Thyroid gland (tissue), 4 donors: ENCODE measurements around the gene SLC4A8. TPM values are rescaled to one million over a fixed set of nuclear protein-coding genes. Genes with fewer than 3 reads are reported as not detected.

Experiments
- DNase-seq, 2 donors: peaks; one replicate each; pipeline ENCODE4 v3.0.0-alpha.2; 2019
- H3K27ac ChIP-seq, 3 donors: fragments of 200-600 bp; sonication (generic); 1 replicate in 2 of 3; 2 replicates in 1 of 3; pipeline ENCODE4 v1.5.1; 2016 to 2019; ENCODE audit warnings: mild to moderate bottlenecking in 1 of 3, moderate library complexity in 1 of 3
- H3K27me3 ChIP-seq: fragments of 200-600 bp; sonication (generic); one replicate; pipeline ENCODE4 v1.5.1; 2019
- H3K36me3 ChIP-seq, 2 donors: fragments of 200-600 bp; sonication (generic); one replicate each; pipeline ENCODE4 v1.5.1; 2016 to 2019
- H3K4me1 ChIP-seq, 2 donors: fragments of 200-600 bp; sonication (generic); one replicate each; pipeline ENCODE4 v1.5.1; 2017 to 2019
- H3K4me3 ChIP-seq, 3 donors: fragments of 200-600 bp; sonication (generic); replicated peaks in 1 of 3; 1 replicate in 2 of 3; 2 replicates in 1 of 3; pipeline ENCODE4 v1.5.1; 2016; ENCODE audit warnings: mild to moderate bottlenecking in 1 of 3
- H3K9me3 ChIP-seq: fragments of 200-600 bp; sonication (generic); one replicate; pipeline ENCODE4 v1.5.1; 2017
- POLR2A ChIP-seq, 2 donors: fragments of 450-650 bp; IDR thresholded peaks; one replicate each; pipeline ENCODE4 v1.6.1; 2017; ENCODE audit warnings: antibody characterized with exemption in 2 of 2, mild to moderate bottlenecking in 2 of 2, moderate library complexity in 1 of 2
- WGBS, 2 donors: methylation state at CpG; one replicate each; pipeline ENCODE4 v1.1.5; 2017; 5-methylcytosine and 5-hydroxymethylcytosine counted together
- intact Hi-C: fragments of 100-400 bp; cut with DNase I; formaldehyde crosslinking; loops from one replicate; pipeline ENCODE4 v1.15.1; 2023
- total RNA-seq, 4 donors: library from RNA; depleted of rRNA; stranded (reverse); fragments of >200 nt; gene quantifications; one replicate each; pipeline ENCODE4 v1.2.3, GENCODE V29; 2016
- TF ChIP-seq, protein P1 (sequence below), 6 experiments: fragments of 200-600 bp in 3 of 6; fragments of 450-650 bp in 3 of 6; sonication (generic) in 3 of 6; IDR thresholded peaks; one replicate each; pipeline ENCODE4 v1.5.1; 2016 to 2019; ENCODE audit warnings: antibody characterized with exemption in 6 of 6, mild to moderate bottlenecking in 2 of 6, inconsistent platforms in 1 of 6, moderate library complexity in 1 of 6

SLC4A8 gene
- total RNA-seq, 4 donors from 2014 or later = 0.33 to 1.5 (median 0.62) TPM

DNA sequence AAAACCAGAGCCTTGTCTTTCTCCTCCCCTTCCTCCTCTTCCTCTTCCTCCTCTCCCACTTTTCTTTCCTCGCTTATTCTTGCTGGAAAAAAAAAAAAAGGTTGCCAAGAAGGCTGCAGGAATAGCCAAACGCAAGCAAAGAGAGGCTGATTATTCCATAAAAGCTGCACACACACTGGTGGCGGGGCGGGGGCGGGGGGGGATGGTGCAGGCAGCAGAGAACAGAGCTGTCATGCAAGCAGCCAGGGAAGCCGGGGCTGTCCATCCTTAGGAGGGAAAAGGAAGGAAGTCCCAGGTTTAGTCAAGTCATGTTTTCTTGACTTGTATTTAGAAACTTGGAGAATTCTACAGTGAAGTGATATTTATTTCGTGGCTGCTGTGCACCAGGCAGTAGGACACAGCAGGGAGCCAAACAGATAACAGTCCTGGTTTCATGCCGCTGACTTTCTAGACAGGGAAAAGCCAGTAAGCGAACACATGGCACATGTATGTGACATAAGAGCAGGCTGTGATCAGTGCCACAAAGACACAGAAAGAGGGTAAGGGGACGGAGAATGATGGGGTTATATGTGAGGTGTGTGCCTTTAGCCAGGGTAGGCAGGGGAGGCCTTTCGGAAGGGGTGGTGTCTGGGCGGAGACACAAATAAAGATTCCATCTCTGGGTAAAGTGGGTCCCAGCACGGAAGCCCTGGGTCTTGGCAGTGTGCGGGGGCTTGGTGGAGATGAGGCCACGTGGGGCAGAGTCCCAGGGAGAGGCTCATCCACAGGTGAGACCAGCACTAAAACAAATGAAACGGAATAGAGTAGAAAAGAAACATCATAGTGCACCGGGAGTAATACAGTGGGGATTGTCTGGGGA, 109.8 kb downstream of the SLC4A8 start:
- 62 to 65% methylated on average over 17 of the region's 17 CpGs for WGBS, 2 donors
- H3K36me3 ChIP-seq = no peaks in the 10 kb centered on the region
- no peak overlapping the region for H3K4me3 ChIP-seq
- no peak overlapping the region for H3K27ac ChIP-seq
- no peaks in the 10 kb centered on the region for H3K9me3 ChIP-seq
- DNase-seq = no peak
- intact Hi-C loops = loop anchor here (5.0 kb wide), 2 partner anchors 107 to 267 kb away; no protein-coding TSS in a partner anchor
- no peaks in the 10 kb centered on the region for H3K27me3 ChIP-seq
- no peak for TF ChIP-seq POLR2A (IDR thresholded peaks at IDR 0.05)
- TF ChIP-seq, protein P1, sequence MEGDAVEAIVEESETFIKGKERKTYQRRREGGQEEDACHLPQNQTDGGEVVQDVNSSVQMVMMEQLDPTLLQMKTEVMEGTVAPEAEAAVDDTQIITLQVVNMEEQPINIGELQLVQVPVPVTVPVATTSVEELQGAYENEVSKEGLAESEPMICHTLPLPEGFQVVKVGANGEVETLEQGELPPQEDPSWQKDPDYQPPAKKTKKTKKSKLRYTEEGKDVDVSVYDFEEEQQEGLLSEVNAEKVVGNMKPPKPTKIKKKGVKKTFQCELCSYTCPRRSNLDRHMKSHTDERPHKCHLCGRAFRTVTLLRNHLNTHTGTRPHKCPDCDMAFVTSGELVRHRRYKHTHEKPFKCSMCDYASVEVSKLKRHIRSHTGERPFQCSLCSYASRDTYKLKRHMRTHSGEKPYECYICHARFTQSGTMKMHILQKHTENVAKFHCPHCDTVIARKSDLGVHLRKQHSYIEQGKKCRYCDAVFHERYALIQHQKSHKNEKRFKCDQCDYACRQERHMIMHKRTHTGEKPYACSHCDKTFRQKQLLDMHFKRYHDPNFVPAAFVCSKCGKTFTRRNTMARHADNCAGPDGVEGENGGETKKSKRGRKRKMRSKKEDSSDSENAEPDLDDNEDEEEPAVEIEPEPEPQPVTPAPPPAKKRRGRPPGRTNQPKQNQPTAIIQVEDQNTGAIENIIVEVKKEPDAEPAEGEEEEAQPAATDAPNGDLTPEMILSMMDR (IDR thresholded peaks at IDR 0.05) = no peak
- H3K4me1 ChIP-seq = no peaks in the 10 kb centered on the region

DNA sequence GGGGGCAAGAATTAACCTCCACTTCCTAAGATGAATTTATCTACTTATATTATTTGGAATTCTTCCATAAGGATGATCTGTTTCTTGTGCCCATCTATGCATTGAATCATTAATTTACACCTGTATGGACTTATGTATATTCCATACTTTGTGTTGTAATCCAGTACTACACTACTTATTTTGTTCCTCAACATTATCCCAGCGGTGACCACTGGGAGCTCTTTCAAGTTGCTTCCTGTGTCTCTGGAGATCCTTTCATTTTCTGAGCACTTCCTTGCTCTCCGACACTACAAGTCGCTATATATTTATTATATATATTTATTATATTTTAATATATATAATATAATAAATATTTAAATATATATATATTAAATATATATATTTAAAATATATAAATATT, 111.5 kb downstream of the SLC4A8 start:
- Histone ChIP-seq H3K27me3 (no peaks in the 10 kb centered on the region), H3K36me3 (no peaks in the 10 kb centered on the region), H3K9me3 (no peaks in the 10 kb centered on the region), H3K4me3 (no peak overlapping the region), H3K27ac (no peak overlapping the region), H3K4me1 (no peaks in the 10 kb centered on the region)
- WGBS, 2 donors = 86 to 90% methylated on average over 3 of the region's 3 CpGs
- TF ChIP-seq, protein P1 (IDR thresholded peaks at IDR 0.05) = no peak
- TF ChIP-seq POLR2A (IDR thresholded peaks at IDR 0.05) = no peak
- DNase-seq = no peak
- intact Hi-C loops = no loop called here

DNA sequence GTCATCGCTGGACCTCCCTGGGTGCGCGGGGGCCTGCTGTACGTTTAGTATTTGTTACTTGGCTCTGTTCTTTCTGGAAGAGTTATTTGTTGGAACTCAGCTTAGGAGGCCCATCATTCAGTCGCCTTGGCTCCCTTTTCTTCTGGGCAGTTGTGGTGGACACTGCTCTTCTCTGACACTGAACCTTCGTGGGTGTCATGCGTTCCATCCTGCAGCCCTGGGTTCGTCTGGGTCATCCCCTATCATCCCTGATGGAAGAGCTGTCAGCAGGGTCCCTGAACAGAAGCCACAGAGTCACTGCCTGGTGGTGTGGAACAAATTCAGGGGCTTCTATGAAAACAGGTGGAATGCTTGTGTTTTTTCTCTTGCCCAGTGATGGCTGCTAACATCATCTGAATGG, 113.5 kb downstream of the SLC4A8 start:
- intact Hi-C loops = no loop called here
- WGBS, 2 donors = 82 to 87% methylated on average over 8 of the region's 8 CpGs
- H3K4me3 ChIP-seq = no peak overlapping the region
- no peaks in the 10 kb centered on the region for H3K4me1 ChIP-seq
- DNase-seq = no peak
- no peak overlapping the region for H3K27ac ChIP-seq
- no peak for TF ChIP-seq POLR2A (IDR thresholded peaks at IDR 0.05)
- H3K27me3 ChIP-seq = no peaks in the 10 kb centered on the region
- no peaks in the 10 kb centered on the region for H3K36me3 ChIP-seq
- no peaks in the 10 kb centered on the region for H3K9me3 ChIP-seq

DNA sequence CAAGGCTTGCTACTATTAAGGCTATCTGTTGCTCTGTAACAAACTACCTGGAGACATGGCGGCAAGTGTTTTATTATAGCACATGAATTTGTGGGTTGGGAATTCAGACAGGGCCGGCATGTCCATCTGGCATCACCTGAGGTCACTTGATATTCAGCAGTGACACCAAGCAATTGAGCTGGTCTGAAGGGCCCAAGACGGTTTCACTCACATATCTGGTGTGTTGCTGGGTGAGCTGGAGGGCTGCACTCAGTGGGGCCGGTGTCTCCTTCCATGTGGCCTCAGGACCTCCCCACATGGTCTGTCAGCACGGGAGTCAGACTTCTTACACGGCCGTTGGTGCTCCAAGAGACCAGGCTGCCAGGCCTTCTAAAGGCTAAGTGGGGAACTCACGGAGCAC, 114.0 kb downstream of the SLC4A8 start:
- intact Hi-C loops = no loop called here
- no peaks in the 10 kb centered on the region for H3K27me3 ChIP-seq
- no peak overlapping the region for H3K27ac ChIP-seq
- DNase-seq = no peak
- WGBS, 2 donors = 74 to 75% methylated on average over 8 of the region's 8 CpGs
- no peak for TF ChIP-seq POLR2A (IDR thresholded peaks at IDR 0.05)
- TF ChIP-seq, protein P1 (IDR thresholded peaks at IDR 0.05) = no peak
- no peaks in the 10 kb centered on the region for H3K36me3 ChIP-seq
- no peak overlapping the region for H3K4me3 ChIP-seq
- H3K4me1 ChIP-seq = no peaks in the 10 kb centered on the region
- H3K9me3 ChIP-seq = no peaks in the 10 kb centered on the region

DNA sequence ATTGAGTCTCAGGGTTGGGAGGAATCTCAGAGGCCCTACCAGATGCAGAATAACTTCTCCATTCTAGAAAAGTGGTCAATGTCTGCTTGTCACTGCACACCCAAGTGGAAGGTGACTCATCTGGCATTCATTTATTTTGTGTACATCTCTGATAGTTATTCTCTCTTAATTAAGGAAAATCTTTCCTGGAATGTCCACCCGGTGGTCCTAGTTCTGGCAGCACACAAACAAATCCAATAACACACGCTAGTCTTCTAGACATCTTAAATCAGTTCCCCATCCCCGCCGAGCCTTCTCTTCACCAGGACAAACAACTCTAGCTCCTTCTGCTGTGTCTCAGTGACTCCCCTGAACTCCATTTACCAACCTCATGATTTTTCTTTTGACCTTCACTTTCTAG, 116.4 kb downstream of the SLC4A8 start:
- Histone ChIP-seq H3K36me3 (no peaks in the 10 kb centered on the region), H3K4me3 (no peak overlapping the region), H3K27ac (no peak overlapping the region), H3K9me3 (no peaks in the 10 kb centered on the region), H3K4me1 (no peaks in the 10 kb centered on the region), H3K27me3 (no peaks in the 10 kb centered on the region)
- intact Hi-C loops = no loop called here
- TF ChIP-seq POLR2A (IDR thresholded peaks at IDR 0.05) = no peak
- TF ChIP-seq, protein P1 (IDR thresholded peaks at IDR 0.05) = no peak
- WGBS, 2 donors = 83 to 87% methylated on average over 4 of the region's 4 CpGs
- no peak for DNase-seq
